Left lobe of liver (tissue), 2 donors: ENCODE results near the gene CXCR6. TPM values are rescaled to one million over a fixed set of nuclear protein-coding genes. Genes with fewer than 3 reads are reported as not detected.

ENCODE experiments used
- ATAC-seq: fragments of 200-7000 bp; cut with Tn5 transposase; one replicate; pipeline ENCODE4 v1.9.1; 2020; ENCODE audit warnings: mild to moderate bottlenecking, moderate library complexity
- DNase-seq: peaks from one replicate; pipeline ENCODE4 v3.0.0-alpha.2; 2020; ENCODE audit warnings: low spot score
- total RNA-seq: library from RNA; stranded (reverse); gene quantifications from one replicate; pipeline ENCODE4 v1.2.1, GENCODE V29; 2021
- donor health status: DM: no; HTN: no; CAD: no; lungs with moderate emphysema.
- donor health status: DM: no; HTN: yes; CAD: no.

The CXCR6 gene
- total RNA-seq, 1 donor from 2014 or later: not detected

DNA sequence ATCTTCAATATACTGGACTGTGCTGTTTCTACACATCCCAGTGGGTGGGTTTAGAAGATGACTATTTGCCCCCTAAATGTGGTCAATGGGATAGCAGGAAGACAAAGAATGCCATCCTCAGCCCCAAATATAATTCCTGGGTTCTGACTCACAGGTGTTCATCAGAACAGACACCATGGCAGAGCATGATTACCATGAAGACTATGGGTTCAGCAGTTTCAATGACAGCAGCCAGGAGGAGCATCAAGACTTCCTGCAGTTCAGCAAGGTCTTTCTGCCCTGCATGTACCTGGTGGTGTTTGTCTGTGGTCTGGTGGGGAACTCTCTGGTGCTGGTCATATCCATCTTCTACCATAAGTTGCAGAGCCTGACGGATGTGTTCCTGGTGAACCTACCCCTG, 3.0 kb downstream of the CXCR6 start:
- no peak for DNase-seq
- ATAC-seq: no peak

DNA sequence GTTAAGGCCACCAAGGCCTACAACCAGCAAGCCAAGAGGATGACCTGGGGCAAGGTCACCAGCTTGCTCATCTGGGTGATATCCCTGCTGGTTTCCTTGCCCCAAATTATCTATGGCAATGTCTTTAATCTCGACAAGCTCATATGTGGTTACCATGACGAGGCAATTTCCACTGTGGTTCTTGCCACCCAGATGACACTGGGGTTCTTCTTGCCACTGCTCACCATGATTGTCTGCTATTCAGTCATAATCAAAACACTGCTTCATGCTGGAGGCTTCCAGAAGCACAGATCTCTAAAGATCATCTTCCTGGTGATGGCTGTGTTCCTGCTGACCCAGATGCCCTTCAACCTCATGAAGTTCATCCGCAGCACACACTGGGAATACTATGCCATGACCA, 3.6 kb downstream of the CXCR6 start:
- DNase-seq (no peak), ATAC-seq (no peak)

DNA sequence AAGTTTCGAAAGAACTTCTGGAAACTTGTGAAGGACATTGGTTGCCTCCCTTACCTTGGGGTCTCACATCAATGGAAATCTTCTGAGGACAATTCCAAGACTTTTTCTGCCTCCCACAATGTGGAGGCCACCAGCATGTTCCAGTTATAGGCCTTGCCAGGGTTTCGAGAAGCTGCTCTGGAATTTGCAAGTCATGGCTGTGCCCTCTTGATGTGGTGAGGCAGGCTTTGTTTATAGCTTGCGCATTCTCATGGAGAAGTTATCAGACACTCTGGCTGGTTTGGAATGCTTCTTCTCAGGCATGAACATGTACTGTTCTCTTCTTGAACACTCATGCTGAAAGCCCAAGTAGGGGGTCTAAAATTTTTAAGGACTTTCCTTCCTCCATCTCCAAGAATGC, 4.1 kb downstream of the CXCR6 start:
- no peak for ATAC-seq
- no peak for DNase-seq

DNA sequence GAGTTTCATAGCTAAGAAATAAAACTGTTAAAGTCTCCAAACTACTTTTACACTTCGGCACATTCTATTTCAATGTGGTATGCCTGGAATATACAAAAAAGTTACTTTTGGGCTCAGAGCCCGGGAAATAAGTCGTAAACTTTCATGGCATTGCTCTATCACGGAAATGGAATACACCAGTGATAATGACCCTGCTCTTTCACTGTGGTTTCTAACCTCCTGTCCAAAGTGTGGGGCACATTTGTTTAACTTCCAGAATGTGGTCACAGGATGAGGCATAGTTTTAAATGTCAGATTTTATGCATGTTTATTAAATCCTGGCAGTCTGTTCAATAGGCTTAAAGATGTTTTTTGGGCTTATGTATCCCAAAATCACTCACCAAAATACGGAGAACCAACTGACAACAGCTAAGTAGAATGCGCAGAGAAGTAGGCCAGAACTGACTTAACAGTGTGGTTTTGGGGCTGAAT, 5.1 kb downstream of the CXCR6 start:
- no peak for ATAC-seq
- DNase-seq: no peak

DNA sequence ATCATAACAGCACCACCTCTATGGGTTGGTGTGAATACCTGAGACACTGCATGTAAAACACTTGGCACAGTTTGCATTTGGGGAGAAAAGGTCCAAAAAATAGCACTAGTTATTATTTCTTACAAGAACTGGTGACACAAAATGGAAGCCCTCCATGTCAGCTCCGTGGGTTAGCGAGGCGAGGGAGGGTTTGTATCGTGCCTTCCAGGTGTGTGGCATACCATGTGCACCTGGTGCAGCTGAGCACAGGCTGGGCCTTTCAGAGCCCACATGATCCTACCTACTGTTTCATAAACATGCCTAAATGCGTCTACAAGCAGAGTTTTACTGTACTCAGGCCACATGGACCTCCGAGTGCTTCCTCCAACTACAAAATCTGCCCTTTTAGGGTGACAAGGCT, 5.6 kb downstream of the CXCR6 start:
- no peak for DNase-seq
- ATAC-seq: no peak

DNA sequence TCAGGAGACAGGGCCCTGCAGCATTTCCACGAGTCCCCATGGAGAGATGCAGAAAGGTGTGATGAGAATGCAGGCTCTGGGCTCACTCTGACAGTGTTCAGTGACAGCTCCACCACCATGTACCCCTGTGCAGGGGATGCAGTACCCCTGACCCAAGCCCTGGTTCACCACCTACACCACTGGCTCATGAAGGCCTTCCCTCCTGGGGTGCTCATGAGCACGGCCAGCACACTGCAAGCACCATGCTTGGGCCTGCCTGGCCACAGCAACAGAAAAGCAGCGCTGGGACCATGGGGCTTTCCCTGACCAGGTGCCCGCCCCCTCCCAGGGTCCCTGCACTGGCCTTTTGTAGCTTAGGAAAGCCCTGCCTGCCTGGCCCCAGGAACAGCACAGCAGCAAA, 6.2 kb downstream of the CXCR6 start:
- ATAC-seq: no peak
- no peak for DNase-seq

DNA sequence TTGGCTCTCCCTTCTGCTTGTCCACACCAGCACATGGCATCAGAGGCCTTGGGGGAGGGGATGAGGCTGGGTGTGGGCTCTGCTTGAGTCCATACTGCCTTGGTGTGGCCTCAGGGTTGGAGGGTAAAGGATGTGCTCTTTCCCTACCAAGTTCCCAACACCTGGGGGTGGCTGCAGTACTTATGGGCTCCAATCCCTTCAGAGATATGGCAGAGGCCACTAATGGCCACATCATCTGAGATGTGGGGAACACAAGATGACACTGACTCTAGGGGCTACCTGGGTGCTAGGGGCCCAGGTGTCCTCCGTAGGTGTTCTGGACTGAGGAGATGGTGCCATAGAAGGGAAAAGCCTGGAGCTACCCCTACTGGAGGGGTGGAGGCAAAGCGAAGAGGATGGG, 6.9 kb downstream of the CXCR6 start:
- ATAC-seq (no peak), DNase-seq (no peak)

DNA sequence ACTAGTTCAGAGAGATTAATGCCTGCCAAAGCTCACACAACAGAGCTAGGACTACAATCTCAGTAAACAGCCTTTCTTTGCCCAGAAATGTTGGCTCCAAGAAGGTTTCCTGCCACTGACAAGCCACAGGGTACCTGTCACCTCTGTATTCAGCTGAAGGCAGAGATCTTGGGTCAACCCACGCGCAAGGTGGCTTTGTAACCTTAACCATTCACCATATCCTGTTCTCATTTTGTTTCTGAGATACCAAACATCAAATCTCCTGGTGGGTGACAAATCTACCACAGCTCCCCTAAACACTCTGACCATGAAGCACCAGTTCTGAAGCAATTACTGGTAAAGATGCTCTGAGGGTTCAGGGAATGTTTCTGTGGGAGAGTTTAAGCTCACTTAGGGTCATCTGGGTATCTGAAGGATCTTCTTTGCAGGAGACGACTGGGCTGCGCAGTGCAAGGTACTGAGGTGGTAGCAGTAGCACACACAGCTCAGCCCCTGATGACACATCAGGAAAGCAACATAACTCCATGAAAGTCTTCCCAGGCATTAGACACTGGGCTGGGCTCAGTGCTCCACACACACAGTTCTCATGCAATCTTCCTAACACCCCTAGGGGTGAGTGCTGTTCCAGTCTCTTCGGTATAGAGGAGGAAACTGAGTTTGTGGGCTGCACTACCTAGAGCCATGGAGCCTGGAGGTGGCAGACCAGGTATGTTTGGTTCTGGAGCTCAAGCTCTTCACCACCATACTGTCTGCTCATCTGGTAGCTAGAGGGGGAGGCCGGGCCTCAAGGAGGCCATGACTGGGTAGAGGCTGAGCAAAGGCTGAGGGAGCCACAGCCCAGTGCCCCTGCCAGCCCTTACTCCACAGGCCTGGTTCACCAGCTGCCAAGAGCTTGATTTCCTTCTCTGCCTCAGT, 7.7 kb downstream of the CXCR6 start:
- ATAC-seq: no peak
- DNase-seq: no peak

DNA sequence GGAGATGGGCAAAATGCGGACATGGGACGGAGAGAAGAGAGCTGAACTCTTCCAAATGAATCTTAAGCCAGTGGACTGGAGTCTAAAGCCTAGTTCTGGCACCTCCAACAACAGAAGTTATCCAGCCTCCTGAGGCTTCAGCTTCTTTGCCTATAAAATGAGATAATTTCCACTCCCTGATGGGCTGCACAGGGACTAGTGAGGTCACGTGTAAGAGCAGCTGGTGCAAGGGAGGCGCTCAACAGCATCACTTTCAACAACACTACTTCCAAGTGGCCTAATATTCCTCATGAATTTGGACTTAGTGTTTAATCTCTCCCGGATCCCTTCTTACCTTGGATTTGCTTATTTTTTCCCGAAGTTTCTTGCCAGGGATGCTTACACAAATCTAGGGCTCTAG, 8.7 kb downstream of the CXCR6 start:
- ATAC-seq: no peak

DNA sequence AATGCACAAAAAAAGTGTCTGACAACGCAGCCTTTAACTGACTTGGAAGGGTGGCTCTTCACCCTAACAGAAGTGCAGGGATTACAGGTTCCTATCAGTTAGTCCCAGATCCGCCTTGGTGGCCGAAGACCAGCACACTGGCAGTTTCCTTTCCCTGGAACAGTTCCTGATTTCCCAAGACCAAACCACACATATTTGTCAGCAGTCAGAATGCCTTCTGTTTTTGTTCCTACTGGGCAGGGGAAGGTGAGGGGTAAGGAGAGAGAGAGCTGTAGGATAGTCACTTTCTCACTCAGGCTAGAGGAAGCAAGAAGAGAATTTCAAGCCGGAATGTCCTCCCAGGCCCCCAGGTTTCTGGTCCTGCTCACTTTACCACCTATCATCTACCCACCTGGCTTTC, 9.2 kb downstream of the CXCR6 start:
- ATAC-seq: no peak
- DNase-seq: no peak

More for the DNA sequence above, 8.7 kb downstream of the CXCR6 start:
- DNase-seq: no peak

DNA sequence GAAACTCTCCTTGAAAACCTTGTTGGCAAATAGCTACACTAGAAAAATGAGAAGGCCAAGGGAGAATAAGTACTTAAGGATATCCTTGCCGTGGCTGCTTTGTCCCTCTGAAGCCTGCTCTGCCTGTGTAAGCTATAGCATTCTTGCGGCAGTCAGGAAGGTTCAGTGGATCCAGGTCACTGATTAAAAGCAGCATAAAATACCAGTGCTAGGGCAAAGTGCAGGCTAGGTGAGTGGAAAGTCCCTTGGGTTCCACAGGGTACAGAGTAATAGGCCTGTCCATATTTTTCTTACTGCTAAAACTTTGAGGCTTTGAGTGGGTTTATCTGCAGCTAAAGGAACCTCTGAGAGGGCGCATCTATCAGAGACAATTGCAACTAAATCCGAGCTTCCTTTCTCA, 10.3 kb downstream of the CXCR6 start:
- no peak for DNase-seq
- peak; percentile 89 for ATAC-seq

DNA sequence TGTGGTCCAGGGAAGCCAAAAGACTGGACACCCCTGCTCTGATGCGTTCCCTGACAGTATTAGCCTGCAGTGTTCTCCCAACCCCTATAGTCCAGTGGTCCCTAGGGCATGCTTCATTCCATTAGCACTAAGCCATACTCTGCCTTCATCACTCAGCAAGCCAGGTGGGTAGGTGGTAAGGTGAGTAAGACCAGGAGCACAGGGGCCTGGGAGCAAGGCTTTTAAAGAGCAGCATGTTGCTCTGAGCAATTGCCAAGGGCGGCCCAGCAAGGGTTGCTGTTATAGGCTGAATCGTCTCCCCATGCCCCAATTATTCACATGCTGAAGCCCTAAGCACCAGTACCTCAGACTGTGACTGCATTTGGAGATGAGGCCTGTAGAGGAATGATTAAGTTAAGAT, 11.0 kb downstream of the CXCR6 start:
- DNase-seq (no peak), ATAC-seq (no peak)

DNA sequence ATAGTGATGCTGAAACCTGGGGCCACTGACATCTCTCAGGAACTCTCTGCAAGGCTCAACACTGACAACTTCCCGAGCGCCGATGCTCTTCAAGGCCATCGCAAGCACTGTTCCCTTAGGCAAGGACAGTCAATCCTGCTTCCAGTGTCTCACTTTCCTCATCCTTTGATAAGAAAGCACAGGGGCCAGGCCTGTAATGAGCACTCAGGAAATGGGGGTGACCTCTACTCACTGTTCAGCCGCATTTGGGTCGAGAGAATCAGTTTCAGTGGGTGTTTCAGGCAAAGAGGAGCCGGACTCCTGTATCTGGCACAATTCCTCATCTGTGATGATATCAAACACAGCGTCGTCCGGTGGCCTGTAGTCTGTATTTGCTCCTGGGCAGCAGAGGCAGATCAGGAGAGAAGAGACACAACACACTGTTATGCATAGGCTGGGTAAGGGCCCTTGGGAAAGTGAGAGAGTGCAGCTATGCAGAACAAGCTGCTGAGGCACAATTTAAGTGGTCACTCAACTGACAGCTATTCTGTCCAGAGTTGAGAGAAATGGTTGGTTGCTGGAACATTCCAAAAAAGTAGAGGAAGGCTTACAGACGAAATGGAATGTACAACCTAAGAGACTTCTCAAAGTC, 11.9 kb downstream of the CXCR6 start:
- DNase-seq: no peak
- ATAC-seq: no peak

DNA sequence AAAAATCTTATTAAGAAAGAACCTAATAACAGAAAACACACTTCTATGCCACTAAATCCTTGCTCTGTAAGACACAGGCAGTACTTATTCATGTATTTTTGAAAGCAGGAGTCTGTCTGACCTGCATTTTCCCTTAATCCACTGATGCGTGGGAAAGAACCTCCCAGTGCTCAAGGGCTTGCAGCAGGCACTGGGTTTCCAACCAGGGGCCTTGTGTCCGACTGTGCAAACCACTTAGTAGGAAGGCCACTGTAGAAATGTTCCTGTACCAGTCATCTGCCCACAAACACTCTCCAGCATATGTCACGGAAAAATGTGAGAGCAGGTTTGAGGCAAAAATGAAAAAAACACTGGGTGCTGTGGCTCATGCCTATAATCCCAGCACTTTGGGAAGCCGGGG, 12.4 kb downstream of the CXCR6 start:
- ATAC-seq (no peak), DNase-seq (no peak)

DNA sequence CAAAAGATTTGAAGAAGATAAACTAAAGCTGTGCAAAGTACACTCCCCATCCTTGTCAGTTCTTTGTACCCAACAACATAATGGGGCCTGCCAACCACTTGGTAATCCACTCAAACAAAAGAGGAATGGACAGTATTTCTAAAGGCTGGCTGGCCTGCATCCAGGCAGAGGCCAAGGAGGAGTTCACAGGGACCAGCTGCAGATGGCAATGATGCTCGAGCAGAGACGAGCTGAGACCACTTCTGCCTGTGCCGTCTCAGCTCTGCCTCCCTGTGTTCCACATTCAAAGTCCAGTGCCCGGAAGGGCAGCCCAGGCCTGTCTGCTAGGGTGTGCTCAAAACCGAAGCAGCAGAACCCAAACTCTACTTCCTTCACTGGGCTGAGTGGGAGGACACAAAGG, 14.3 kb downstream of the CXCR6 start:
- ATAC-seq: no peak
- DNase-seq: no peak

DNA sequence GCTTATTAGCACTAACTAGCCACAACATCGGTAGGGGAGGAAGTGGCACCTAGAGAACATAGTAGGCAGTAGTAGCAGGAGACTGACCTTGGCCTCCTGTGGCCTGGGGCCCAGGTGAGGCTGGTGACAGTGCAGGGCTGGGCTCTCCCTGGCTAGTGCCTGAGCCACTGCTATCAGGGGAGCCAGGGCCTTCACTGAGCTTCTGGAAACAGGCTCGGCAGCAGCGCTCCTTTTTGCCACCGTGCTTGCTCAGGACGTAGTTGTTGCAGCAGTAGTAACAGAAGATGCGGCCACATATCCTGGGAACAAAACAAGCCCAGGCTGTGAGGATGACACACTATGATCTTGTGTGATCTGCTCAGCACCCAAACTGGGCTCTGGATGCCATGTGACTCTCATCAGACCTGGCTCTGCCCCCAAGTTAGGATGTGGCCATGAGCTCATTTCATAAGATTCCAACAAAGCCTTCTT, 15.1 kb downstream of the CXCR6 start:
- DNase-seq (no peak), ATAC-seq (peak; percentile 27)

DNA sequence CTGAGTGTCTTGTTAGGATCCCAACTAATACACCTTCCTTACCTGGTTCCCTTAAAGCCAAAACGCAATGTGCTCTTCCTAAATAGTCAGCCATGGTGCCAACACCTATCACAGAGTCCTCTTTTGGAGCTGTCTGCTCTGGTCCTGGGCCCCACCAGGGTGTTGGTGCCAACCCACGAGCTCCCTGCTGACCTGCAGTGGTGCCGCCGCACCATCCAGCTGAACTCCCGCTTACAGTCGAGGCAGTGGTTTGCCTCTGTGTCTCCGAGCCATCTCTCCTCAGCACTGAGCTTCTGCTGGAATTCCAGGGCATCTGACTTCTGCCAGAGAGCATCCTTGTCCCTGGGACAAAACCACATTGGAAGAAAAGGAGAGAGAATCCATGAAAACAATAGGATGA, 15.9 kb downstream of the CXCR6 start:
- ATAC-seq (no peak), DNase-seq (no peak)

DNA sequence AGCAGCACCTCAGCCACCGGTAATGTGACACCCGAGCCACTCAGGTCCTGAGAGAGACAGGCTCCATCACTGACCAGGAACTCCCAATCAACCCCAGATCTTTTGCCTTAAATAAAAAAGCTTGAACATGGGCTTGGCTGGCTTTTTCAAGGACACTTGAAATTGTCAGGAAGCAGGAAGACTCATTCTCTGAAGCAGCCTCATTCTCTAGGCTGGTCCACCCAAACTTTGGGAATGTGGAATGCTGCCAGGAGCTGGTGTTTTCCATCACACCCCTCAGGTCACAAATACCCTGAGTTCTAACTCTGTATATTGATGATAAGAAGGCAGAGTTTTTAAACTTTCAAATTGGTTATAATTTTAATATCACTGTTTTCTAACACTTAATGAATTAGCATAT, 17.0 kb downstream of the CXCR6 start:
- no peak for DNase-seq
- no peak for ATAC-seq

DNA sequence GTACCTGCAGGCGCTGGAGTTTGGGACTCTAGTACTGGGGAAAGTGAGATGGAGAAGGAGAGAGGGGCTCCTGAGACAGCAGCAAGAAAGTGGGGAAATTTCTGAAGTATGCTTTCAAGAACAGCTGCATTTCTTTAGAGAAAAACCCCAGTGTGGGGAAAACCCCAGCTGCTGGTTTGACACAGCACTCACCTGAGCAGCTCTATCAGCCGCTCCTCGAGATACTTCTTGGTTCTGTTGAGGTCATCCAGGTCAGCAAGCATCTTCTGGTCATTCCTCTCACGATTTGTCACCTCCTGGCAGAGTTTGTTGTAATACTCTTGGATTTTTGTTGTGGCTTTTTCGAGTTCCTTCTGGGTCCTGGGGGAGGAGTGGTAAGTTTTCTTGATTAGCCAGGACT, 18.8 kb downstream of the CXCR6 start:
- no peak for DNase-seq
- no peak for ATAC-seq

DNA sequence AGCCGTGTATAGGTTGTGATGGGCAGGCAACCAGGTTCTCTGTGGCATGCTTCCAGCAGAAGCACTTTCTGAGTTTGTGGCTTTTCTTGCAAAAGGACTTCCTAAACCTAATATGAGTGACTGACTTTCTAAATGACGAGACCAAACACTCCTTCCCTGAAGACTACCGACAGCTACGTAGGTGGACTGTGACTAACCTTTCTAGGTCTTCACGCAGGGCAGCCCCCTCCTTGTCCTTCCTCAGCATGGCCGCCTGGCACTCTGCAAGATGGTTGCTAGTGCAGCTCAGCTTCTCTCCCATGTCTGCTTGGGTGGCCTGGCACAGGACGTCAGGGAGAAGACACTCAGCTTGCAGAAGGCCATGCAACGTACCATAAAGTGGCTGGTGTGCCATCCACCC, 20.9 kb downstream of the CXCR6 start:
- ATAC-seq: no peak
- no peak for DNase-seq

DNA sequence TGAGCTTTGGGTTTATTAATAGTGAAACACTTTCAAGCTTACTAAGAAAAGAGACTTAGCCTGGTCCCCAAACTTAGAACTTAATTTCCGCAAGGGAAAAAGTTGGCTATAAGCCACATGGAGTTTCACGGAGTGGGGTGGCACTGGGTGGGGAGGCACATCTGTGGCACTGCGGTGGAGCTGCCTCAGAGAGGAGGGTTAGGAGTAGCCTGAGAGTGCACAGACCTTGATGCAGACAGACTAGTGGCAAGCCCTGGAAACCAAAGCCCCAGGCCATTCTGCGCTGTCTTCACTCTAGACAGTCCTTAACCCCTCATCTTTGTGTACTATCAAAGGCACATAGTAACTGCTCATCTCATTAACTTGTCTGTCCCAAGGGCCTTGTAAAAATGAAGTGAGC, 22.0 kb downstream of the CXCR6 start:
- DNase-seq (no peak), ATAC-seq (no peak)

DNA sequence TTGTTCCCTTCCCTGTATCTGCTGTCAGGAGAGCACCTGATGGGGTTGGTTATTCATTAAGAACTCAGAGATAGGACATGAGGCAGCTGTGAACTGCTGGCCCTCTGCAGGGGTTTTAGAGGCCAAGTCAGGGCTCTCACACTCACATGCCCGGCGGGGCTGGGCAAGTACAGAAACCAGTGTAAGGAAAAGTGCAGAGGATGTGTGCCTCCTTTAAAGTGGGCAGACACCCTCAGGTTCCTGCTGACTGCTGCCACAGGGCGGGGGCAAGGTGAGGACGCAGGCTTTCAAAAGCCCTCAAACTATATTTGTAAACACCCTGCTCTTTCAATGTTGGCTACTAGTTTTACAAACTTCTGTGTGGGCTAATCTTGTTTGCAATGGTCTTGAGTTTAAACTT, 22.4 kb downstream of the CXCR6 start:
- no peak for DNase-seq
- no peak for ATAC-seq
